ENCODE data around the gene CAPS2. TPM values are rescaled to one million over a fixed set of nuclear protein-coding genes. Genes with fewer than 3 reads are reported as not detected.

CAPS2 gene
- total and polyA plus RNA-seq, 4 donors = 0.91 to 3.1 (median 1.4) TPM

DNA sequence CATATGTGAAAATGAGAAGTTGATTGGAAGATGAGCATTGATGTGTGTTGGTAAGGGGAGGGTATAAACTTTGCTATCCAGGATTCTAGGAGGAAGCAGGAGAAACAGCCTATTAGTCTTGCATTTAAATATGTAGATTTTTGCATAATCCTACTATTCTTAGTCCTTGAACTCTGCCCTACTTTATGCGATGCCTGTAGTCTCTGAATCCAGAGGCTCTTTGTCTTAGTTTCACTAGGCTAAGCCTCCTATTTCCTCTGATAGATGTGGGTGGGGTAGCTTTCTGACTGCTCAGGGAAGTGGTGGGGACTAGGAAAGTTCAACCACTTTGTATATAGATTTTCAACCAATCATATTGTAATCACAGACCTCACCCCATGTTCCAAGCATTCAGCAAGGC, 71.0 kb downstream of the CAPS2 start:
- no peaks in the 10 kb centered on the region for H3K36me3 ChIP-seq (ENCODE audit: control insufficient read depth in 4 of 4, insufficient read depth in 3 of 4, low read depth in 1 of 4, low read length in 3 of 4)
- no peak for TF ChIP-seq FOXA1 (IDR thresholded peaks at IDR 0.05)
- 48% methylated on average over 1 of the region's 1 CpG for WGBS
- H3K9me3 ChIP-seq (ENCODE audit: control insufficient read depth in 4 of 4, low read length in 3 of 4) = no peaks in the 10 kb centered on the region
- no peak for DNase-seq (ENCODE audit: low spot score)
- no peaks in the 10 kb centered on the region for H3K27me3 ChIP-seq (ENCODE audit: control insufficient read depth in 4 of 4, insufficient read depth in 4 of 4, low read length in 3 of 4)
- H3K27ac ChIP-seq (ENCODE audit: low read depth in 1 of 2, low read length in 2 of 2) = no peak overlapping the region
- H3K4me3 ChIP-seq (ENCODE audit: low read depth in 1 of 3, low read length in 3 of 3) = no peak overlapping the region
- H3K4me1 ChIP-seq (ENCODE audit: control insufficient read depth in 4 of 4, insufficient read depth in 4 of 4, low read length in 3 of 4) = no peaks in the 10 kb centered on the region
- H3K9ac ChIP-seq (ENCODE audit: low read depth in 1 of 2, low read length in 2 of 2) = no peak overlapping the region

DNA sequence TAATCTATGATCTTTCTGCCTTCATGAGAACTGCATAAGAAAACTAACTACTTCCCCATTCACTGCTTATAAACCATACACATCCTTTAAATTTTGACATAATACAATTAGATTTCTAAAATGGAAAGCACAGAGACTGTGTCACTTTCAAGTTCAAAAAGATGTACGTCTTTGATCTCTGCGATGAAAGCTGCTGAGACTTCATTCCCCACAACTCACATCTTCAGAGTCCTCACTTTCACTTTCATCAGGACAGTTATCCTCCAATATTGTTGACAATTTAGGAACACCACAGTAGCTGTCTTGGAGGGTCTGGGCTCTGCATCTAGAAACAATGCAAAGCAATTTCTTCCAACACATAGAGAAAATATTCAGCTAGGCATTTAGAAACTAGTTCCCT, 72.6 kb downstream of the CAPS2 start:
- no peak overlapping the region for H3K4me3 ChIP-seq (ENCODE audit: low read depth in 1 of 3, low read length in 3 of 3)
- WGBS = 80% methylated on average over 2 of the region's 2 CpGs
- no peak for TF ChIP-seq SP1 (IDR thresholded peaks at IDR 0.05)
- no peak for TF ChIP-seq RXRA (IDR thresholded peaks at IDR 0.05)
- TF ChIP-seq NR2F2 (IDR thresholded peaks at IDR 0.05) = no peak
- TF ChIP-seq, protein P1, sequence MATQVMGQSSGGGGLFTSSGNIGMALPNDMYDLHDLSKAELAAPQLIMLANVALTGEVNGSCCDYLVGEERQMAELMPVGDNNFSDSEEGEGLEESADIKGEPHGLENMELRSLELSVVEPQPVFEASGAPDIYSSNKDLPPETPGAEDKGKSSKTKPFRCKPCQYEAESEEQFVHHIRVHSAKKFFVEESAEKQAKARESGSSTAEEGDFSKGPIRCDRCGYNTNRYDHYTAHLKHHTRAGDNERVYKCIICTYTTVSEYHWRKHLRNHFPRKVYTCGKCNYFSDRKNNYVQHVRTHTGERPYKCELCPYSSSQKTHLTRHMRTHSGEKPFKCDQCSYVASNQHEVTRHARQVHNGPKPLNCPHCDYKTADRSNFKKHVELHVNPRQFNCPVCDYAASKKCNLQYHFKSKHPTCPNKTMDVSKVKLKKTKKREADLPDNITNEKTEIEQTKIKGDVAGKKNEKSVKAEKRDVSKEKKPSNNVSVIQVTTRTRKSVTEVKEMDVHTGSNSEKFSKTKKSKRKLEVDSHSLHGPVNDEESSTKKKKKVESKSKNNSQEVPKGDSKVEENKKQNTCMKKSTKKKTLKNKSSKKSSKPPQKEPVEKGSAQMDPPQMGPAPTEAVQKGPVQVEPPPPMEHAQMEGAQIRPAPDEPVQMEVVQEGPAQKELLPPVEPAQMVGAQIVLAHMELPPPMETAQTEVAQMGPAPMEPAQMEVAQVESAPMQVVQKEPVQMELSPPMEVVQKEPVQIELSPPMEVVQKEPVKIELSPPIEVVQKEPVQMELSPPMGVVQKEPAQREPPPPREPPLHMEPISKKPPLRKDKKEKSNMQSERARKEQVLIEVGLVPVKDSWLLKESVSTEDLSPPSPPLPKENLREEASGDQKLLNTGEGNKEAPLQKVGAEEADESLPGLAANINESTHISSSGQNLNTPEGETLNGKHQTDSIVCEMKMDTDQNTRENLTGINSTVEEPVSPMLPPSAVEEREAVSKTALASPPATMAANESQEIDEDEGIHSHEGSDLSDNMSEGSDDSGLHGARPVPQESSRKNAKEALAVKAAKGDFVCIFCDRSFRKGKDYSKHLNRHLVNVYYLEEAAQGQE (IDR thresholded peaks at IDR 0.05) = no peak
- TF ChIP-seq EGR1 (IDR thresholded peaks at IDR 0.05; ENCODE audit: low read depth in 2 of 2) = no peak
- no peak for TF ChIP-seq ZBTB33 (IDR thresholded peaks at IDR 0.05)
- TF ChIP-seq ATF3 (IDR thresholded peaks at IDR 0.05) = no peak
- no peak for TF ChIP-seq HNF4A (conservative IDR thresholded peaks at IDR 0.05)
- no peak for TF ChIP-seq RAD21 (IDR thresholded peaks at IDR 0.05)
- TF ChIP-seq, protein P2, sequence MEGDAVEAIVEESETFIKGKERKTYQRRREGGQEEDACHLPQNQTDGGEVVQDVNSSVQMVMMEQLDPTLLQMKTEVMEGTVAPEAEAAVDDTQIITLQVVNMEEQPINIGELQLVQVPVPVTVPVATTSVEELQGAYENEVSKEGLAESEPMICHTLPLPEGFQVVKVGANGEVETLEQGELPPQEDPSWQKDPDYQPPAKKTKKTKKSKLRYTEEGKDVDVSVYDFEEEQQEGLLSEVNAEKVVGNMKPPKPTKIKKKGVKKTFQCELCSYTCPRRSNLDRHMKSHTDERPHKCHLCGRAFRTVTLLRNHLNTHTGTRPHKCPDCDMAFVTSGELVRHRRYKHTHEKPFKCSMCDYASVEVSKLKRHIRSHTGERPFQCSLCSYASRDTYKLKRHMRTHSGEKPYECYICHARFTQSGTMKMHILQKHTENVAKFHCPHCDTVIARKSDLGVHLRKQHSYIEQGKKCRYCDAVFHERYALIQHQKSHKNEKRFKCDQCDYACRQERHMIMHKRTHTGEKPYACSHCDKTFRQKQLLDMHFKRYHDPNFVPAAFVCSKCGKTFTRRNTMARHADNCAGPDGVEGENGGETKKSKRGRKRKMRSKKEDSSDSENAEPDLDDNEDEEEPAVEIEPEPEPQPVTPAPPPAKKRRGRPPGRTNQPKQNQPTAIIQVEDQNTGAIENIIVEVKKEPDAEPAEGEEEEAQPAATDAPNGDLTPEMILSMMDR (IDR thresholded peaks at IDR 0.05; ENCODE audit: low read depth, low read length, missing input control) = no peak
- TF ChIP-seq GABPA (IDR thresholded peaks at IDR 0.05 in 1 of 2, conservative IDR thresholded peaks at IDR 0.05 in 1 of 2) = no peak
- TF ChIP-seq JUND (IDR thresholded peaks at IDR 0.05) = no peak
- TF ChIP-seq FOXA1 (IDR thresholded peaks at IDR 0.05) = no peak
- TF ChIP-seq, protein P3, sequence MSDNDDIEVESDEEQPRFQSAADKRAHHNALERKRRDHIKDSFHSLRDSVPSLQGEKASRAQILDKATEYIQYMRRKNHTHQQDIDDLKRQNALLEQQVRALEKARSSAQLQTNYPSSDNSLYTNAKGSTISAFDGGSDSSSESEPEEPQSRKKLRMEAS (IDR thresholded peaks at IDR 0.05) = no peak
- no peak for TF ChIP-seq HNF4G (IDR thresholded peaks at IDR 0.05)

More for the DNA sequence above, 72.6 kb downstream of the CAPS2 start:
- H3K9me3 ChIP-seq (ENCODE audit: control insufficient read depth in 4 of 4, low read length in 3 of 4) = no peaks in the 10 kb centered on the region
- no peaks in the 10 kb centered on the region for H3K4me1 ChIP-seq (ENCODE audit: control insufficient read depth in 4 of 4, insufficient read depth in 4 of 4, low read length in 3 of 4)
- no peak overlapping the region for H3K27ac ChIP-seq (ENCODE audit: low read depth in 1 of 2, low read length in 2 of 2)
- H3K36me3 ChIP-seq (ENCODE audit: control insufficient read depth in 4 of 4, insufficient read depth in 3 of 4, low read depth in 1 of 4, low read length in 3 of 4) = no peaks in the 10 kb centered on the region
- no peak overlapping the region for H3K9ac ChIP-seq (ENCODE audit: low read depth in 1 of 2, low read length in 2 of 2)
- DNase-seq (ENCODE audit: low spot score) = no peak
- no peaks in the 10 kb centered on the region for H3K27me3 ChIP-seq (ENCODE audit: control insufficient read depth in 4 of 4, insufficient read depth in 4 of 4, low read length in 3 of 4)
